Aorta (tissue), 5 donors: ENCODE results near the gene CUBN. TPM values are rescaled to one million over a fixed set of nuclear protein-coding genes. Genes with fewer than 3 reads are reported as not detected.
A peak's percentile ranks its signal among the peaks of the same experiment; 100 is the strongest.

ENCODE experiments used
- ATAC-seq: fragments of 200-7000 bp; cut with Tn5 transposase; one replicate; pipeline ENCODE4 v1.9.1; 2022; ENCODE audit warnings: moderate library complexity; ENCODE audit not compliant: low FRiP score
- DNase-seq, 2 donors: peaks; one replicate each; pipeline ENCODE4 v3.0.0-alpha.2; 2020
- H3K27ac ChIP-seq, 2 donors: one replicate each; pipeline ENCODE4 v1.5.1; 2013; ENCODE audit warnings: low read length in 2 of 2, mild to moderate bottlenecking in 2 of 2, moderate library complexity in 2 of 2, control low read depth in 1 of 2, inconsistent platforms in 1 of 2, low read depth in 1 of 2
- H3K27me3 ChIP-seq, 2 donors: one replicate each; pipeline ENCODE4 v1.6.1; 2013; ENCODE audit warnings: control low read depth in 1 of 2, low read length in 1 of 2, mild to moderate bottlenecking in 1 of 2, moderate library complexity in 1 of 2; ENCODE audit not compliant: insufficient read depth in 2 of 2, control insufficient read depth in 1 of 2
- H3K36me3 ChIP-seq, 2 donors: one replicate each; pipeline ENCODE4 v1.6.1; 2013; ENCODE audit warnings: control low read depth in 1 of 2, low read length in 1 of 2, mild to moderate bottlenecking in 1 of 2; ENCODE audit not compliant: insufficient read depth in 2 of 2, control insufficient read depth in 1 of 2
- H3K4me1 ChIP-seq, 2 donors: one replicate each; pipeline ENCODE4 v1.6.1; 2013; ENCODE audit warnings: low read length in 2 of 2, control low read depth in 1 of 2, mild to moderate bottlenecking in 1 of 2, moderate library complexity in 1 of 2; ENCODE audit not compliant: insufficient read depth in 2 of 2, control insufficient read depth in 1 of 2
- H3K4me3 ChIP-seq, 2 donors: one replicate each; pipeline ENCODE4 v1.5.1; 2013; ENCODE audit warnings: low read length in 2 of 2, control low read depth in 1 of 2, mild to moderate bottlenecking in 1 of 2
- H3K9me3 ChIP-seq: one replicate; pipeline ENCODE4 v1.6.1; 2013; ENCODE audit warnings: mild to moderate bottlenecking, low read length; ENCODE audit not compliant: control insufficient read depth
- WGBS, 2 donors: extraction: QIAGEN DNeasy Blood & Tissue Kit; methylation state at CpG; one replicate each; pipeline ENCODE4 v1.1.7; 2013; 5-methylcytosine and 5-hydroxymethylcytosine counted together
- intact Hi-C, 2 donors: fragments of 100-400 bp; cut with DNase I; formaldehyde crosslinking; loops; one replicate each; pipeline versions ENCODE4 v1.14.2 to v1.15.0; 2022
- polyA plus RNA-seq, 2 donors: library from polyadenylated mRNA; stranded (reverse); fragments of 200-250 nt; gene quantifications; one replicate each; pipeline ENCODE4 v1.2.3, GENCODE V29; 2013
- total RNA-seq, 2 donors: library from RNA; stranded (reverse); fragmentation: NEBNext Ultra II Directional; extraction: Animal tissue kit (Norgen Biotek cat#: 25700); gene quantifications; one replicate each; pipeline ENCODE4 v1.2.1, GENCODE V29; 2021
- donor health status: healthy with polysubstance abuse.
- donor health status: Bipolar disorder and iron deficiency.
- donor health status: DM: no; HTN: no; CAD: no.
- donor health status: DM: no; HTN: no; CAD: no.
- donor health status: DM: yes; HTN: yes; CAD: no.

CUBN gene
- total and polyA plus RNA-seq, 4 donors: 0.13 to 5.2 (median 2.6) TPM

DNA sequence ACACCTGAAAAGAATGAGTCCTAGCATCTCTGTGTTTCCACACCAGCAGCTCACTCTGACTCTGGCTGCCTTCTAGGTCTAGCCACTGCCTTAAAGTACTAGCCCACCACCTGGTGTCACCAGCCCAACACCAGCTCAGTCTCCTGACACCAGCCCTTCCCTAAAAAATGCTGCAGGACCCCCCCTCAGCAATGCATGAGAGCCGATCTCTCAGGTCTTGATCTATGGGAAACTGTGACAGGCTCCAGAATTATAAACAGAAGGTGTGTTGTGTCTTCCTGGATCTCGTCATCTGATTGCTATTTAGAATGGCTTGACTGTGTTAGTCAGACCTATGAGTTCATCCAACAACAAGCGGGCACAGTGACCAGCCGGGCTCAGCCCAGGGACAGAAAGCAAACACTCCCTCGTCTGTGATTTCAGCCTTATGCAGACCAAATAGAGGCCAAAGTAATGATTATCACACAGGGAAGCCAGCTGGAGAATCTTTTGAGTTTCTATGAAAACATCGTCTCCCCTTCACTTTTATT lies 66.6 kb downstream of the CUBN start:
- 5 to 7% methylated on average over 6 of the region's 6 CpGs for WGBS, 2 donors
- H3K27ac ChIP-seq: peak overlapping the region; percentile 23 to 100
- H3K9me3 ChIP-seq: no peaks in the 10 kb centered on the region
- DNase-seq (peak; percentile 81 to 86), ATAC-seq (peak; percentile 88)
- intact Hi-C loops: loop anchor here in 1 of 2 donors (5.0 to 10.0 kb wide), 3 partner anchors 36 to 149 kb away; no protein-coding TSS in a partner anchor
- H3K36me3 ChIP-seq: no peaks in the 10 kb centered on the region
- H3K27me3 ChIP-seq: no peaks in the 10 kb centered on the region
- no peak overlapping the region for H3K4me3 ChIP-seq
- H3K4me1 ChIP-seq: peaks cover 0 to 2% of the 10 kb centered on the region in 2 donors

DNA sequence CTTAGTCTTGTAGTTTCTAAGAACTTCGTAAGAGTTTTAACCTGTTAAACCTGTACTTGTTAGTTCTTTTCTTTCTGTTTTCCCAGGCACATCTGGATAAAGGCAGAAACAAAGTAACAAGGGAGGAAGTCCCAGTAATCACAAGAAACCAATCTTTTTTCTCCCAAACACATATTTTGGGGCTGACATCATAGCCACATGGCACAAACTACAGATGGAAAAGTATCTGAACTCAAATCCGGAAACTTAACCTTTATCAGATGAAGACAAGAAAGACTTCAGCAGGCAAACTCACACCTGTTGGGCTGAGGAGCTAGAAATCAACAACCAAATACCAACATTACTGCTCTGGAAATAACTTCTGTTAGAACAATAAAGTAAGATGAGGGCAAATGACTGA lies 67.1 kb downstream of the CUBN start:
- Histone ChIP-seq H3K27ac (peak overlapping the region; percentile 23 to 100), H3K36me3 (no peaks in the 10 kb centered on the region), H3K27me3 (no peaks in the 10 kb centered on the region), H3K9me3 (no peaks in the 10 kb centered on the region), H3K4me1 (peaks cover 0 to 2% of the 10 kb centered on the region in 2 donors), H3K4me3 (no peak overlapping the region)
- peak; percentile 59 for ATAC-seq
- intact Hi-C loops: loop anchor here in 1 of 2 donors (5.0 to 10.0 kb wide), 3 partner anchors 35 to 150 kb away; no protein-coding TSS in a partner anchor
- no peak for DNase-seq
- WGBS, 2 donors: 14 to 15% methylated on average over 2 of the region's 2 CpGs

DNA sequence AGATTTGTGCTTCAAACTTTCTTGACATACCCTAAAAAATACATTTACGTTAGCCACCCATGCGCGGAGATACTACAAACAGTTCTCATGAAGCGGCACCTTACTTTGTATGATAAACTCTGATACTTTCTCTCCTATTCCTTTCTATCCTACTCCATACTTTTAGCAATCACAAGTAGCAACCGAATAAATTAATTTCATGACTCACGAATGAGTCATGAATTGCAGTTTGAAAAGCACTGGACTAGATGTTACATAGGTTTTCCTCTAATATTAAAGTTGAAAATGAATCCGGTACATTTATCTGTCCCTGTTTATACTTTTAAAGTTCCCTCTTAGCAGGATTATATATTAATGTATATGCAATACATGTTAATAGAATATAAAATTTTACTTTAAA lies 67.6 kb downstream of the CUBN start:
- H3K9me3 ChIP-seq: no peaks in the 10 kb centered on the region
- ATAC-seq (peak; percentile 66), DNase-seq (no peak)
- H3K4me1 ChIP-seq: peaks cover 0 to 2% of the 10 kb centered on the region in 2 donors
- WGBS, 2 donors: 64 to 67% methylated on average over 7 of the region's 7 CpGs
- no peaks in the 10 kb centered on the region for H3K27me3 ChIP-seq
- intact Hi-C loops: loop anchor here in 1 of 2 donors (5.0 to 10.0 kb wide), 3 partner anchors 35 to 150 kb away; no protein-coding TSS in a partner anchor
- no peaks in the 10 kb centered on the region for H3K36me3 ChIP-seq
- H3K27ac ChIP-seq: no peak overlapping the region
- H3K4me3 ChIP-seq: no peak overlapping the region

DNA sequence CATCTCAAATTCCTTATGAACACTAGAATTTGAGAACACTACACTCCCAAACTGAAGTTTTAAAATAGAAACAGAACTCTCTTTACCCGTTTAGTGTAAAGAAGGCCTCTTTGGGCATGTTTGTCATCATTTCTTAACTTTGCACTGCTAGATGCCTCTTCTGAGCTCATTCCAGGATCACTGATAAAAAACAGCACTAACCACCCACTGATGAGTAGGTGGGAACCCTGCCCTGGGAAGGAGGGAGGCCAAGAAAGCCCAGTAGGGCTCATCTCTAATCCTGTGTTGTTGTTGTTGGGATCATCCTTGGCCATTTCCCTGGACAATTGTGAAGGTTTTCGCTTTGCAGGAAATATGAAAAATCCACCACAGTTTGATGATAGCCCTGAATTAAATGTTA lies 68.2 kb downstream of the CUBN start:
- WGBS, 2 donors: 76 to 80% methylated on average over 2 of the region's 2 CpGs
- DNase-seq (no peak), ATAC-seq (no peak)
- no peaks in the 10 kb centered on the region for H3K27me3 ChIP-seq
- no peaks in the 10 kb centered on the region for H3K9me3 ChIP-seq
- H3K4me3 ChIP-seq: no peak overlapping the region
- intact Hi-C loops: loop anchor here in 1 of 2 donors (5.0 to 10.0 kb wide), 3 partner anchors 34 to 151 kb away; no protein-coding TSS in a partner anchor
- H3K36me3 ChIP-seq: no peaks in the 10 kb centered on the region
- H3K4me1 ChIP-seq: peaks cover 0 to 2% of the 10 kb centered on the region in 2 donors
- H3K27ac ChIP-seq: peak overlapping the region in 1 of 2 donors; percentile 32

DNA sequence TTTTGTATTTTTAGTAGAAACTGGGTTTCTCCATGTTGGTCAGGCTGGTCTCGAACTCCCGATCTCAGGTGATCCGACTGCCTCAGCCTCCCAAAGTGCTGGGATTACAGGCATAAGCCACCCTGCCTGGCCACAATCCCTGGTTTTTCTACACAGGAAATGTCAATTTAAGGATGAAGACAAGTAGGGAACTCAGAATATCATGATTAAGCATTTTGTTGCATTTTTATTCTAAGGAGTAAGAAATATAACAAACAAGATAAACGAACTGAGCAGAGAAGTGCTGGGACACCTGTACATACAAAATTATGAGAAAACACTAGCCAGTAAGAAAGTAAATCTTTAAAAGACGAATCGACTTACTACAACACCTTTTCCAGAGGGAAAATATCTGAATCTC lies 69.3 kb downstream of the CUBN start:
- ATAC-seq: no peak
- Histone ChIP-seq H3K9me3 (no peaks in the 10 kb centered on the region), H3K4me3 (no peak overlapping the region), H3K4me1 (peaks cover 0 to 2% of the 10 kb centered on the region in 2 donors), H3K36me3 (no peaks in the 10 kb centered on the region), H3K27ac (no peak overlapping the region), H3K27me3 (no peaks in the 10 kb centered on the region)
- DNase-seq: no peak
- 78 to 85% methylated on average over 6 of the region's 6 CpGs for WGBS, 2 donors
- intact Hi-C loops: loop anchor here in 1 of 2 donors (5.0 to 10.0 kb wide), 3 partner anchors 33 to 152 kb away; no protein-coding TSS in a partner anchor

DNA sequence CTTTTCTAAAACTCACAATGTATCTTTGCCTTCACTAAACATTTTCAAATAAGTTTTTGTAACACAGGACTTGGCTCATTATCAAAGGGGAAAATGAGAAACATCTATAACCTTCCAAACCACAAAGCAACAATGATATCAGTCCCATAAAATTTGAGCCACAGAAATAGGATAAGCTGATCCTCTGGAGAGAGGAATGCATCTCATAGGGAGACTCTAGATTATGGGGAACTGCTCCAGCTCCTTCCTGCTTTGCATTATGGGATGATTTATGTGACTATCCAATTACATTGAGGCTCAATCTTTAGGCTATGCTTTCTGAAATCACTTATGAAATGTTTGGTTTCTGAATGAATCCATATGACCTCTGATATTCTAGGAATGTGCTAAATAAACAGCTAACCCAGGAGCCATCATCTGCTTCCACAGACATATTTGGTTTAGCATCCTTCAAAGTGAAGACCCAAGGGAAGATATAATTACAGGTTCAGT lies 70.4 kb downstream of the CUBN start:
- intact Hi-C loops: no loop called here
- no peak overlapping the region for H3K27ac ChIP-seq
- DNase-seq: no peak
- H3K36me3 ChIP-seq: no peaks in the 10 kb centered on the region
- no peaks in the 10 kb centered on the region for H3K9me3 ChIP-seq
- ATAC-seq: no peak
- no peaks in the 10 kb centered on the region for H3K27me3 ChIP-seq
- peaks cover 0 to 2% of the 10 kb centered on the region in 2 donors for H3K4me1 ChIP-seq
- no peak overlapping the region for H3K4me3 ChIP-seq

DNA sequence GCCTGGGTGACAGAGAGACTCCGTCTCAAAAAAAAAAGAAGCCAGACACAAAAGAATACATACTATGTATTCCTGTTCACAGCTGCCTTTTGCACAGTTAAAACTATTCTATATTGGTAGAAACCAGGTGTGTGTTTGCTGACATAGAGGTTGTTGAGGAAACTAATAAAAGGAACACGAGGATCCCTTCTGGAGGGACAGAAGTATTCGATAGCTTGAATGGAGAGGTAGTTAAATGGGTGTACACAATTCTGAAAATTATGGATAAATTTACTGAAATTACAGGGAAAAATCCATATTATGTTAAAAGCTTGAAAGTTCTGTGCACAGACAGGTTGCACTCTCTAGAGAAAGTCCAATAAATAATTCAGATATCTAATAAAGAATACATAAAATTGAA lies 71.5 kb downstream of the CUBN start:
- no peak for DNase-seq
- peaks cover 0 to 2% of the 10 kb centered on the region in 2 donors for H3K4me1 ChIP-seq
- H3K27ac ChIP-seq: no peak overlapping the region
- no peaks in the 10 kb centered on the region for H3K9me3 ChIP-seq
- whole genome bisulfite sequencing, 2 donors: 96 to 98% methylated on average over 3 of the region's 3 CpGs
- no peaks in the 10 kb centered on the region for H3K36me3 ChIP-seq
- no peaks in the 10 kb centered on the region for H3K27me3 ChIP-seq
- no peak overlapping the region for H3K4me3 ChIP-seq
- ATAC-seq: no peak
- intact Hi-C loops: no loop called here

DNA sequence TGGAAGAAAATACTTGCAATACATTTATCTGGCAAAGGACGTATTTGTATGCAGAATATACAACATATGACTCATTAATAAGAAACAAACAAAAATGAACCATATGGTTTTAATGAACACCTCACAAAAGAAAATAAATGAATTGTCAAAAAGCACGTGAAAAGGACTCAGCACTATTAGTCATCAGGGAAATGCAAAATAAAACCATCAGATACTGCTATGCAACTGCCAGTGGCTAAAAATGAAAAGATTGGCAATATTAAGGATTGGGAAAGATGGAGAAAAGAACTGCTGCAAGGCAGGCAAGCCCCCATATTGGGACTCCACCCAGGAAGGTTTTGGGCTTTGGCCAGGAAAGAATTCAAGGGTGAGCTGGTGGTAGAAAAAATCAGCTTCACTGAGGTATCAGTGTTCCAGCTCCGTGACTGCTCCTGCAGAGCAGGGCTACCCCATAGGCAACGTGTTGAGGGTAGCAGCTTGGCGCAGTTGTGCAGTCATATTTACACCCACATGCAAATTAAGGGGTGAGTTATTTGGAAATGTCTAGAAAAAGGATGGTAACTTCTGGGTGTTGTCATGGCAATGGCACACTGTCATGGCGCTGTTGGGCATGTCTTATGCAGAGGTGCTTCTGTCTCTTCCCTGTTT lies 72.7 kb downstream of the CUBN start:
- Histone ChIP-seq H3K4me3 (no peak overlapping the region), H3K9me3 (no peaks in the 10 kb centered on the region), H3K36me3 (no peaks in the 10 kb centered on the region), H3K4me1 (peaks cover 0 to 2% of the 10 kb centered on the region in 2 donors), H3K27me3 (no peaks in the 10 kb centered on the region), H3K27ac (no peak overlapping the region)
- no peak for ATAC-seq
- intact Hi-C loops: no loop called here
- WGBS, 2 donors: 73 to 75% methylated on average over 6 of the region's 6 CpGs
- DNase-seq: no peak

DNA sequence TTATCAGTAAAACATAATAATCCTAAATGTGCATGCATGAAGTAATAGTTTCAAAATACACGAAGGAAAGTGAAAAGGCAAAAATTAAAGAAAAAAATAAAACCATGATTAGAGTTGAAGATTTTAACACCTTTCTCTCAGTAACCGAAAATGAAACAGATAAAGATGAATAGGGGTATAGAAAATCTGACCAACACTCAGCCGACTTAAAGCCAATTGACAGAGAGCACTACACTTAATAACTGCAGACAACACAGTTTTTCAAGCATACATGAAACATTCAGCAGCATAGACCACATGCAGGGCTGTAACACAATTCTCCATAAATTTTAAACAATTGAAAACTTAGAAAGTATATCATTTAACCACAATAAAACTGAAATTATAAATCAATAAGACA lies 76.1 kb downstream of the CUBN start:
- Histone ChIP-seq H3K4me3 (no peak overlapping the region), H3K36me3 (no peaks in the 10 kb centered on the region), H3K4me1 (no peaks in the 10 kb centered on the region), H3K9me3 (no peaks in the 10 kb centered on the region), H3K27ac (no peak overlapping the region), H3K27me3 (no peaks in the 10 kb centered on the region)
- intact Hi-C loops: no loop called here
- no peak for DNase-seq
- ATAC-seq: no peak
- 82 to 83% methylated on average over 3 of the region's 3 CpGs for WGBS, 2 donors
